GM12801 (cell line): ENCODE data around the gene CYTH3.

Experiments used
- CTCF ChIP-seq: IDR thresholded peaks from one replicate; pipeline ENCODE4 v1.5.1; 2011; ENCODE audit warnings: control low read depth; ENCODE audit not compliant: insufficient read length; ENCODE audit errors: extremely low read depth

The CYTH3 gene

GRCh38 chr7:6272481-6273323 lies at the start of gene CYTH3:
Gene CYTH3, minus strand, starts transcription at chr7:6272624. Its CDS starts 117 bp downstream, at chr7:6272507.
- no peak for TF ChIP-seq CTCF

- TF ChIP-seq CTCF: no peak
Observed at GRCh38 chr7:6320791-6321190, 48.4 kb upstream of the CYTH3 start.

GRCh38 chr7:6317797-6318438 lies 45.5 kb upstream of the CYTH3 start:
- TF ChIP-seq CTCF: no peak

- TF ChIP-seq CTCF: no peak
Observed at GRCh38 chr7:6316226-6316625, 43.8 kb upstream of the CYTH3 start.

GRCh38 chr7:6315746-6316145 lies 43.3 kb upstream of the CYTH3 start:
- no peak for TF ChIP-seq CTCF

GRCh38 chr7:6310271-6310993 lies 38.0 kb upstream of the CYTH3 start:
- no peak for TF ChIP-seq CTCF

- TF ChIP-seq CTCF: no peak
Observed at GRCh38 chr7:6307762-6308161, 35.3 kb upstream of the CYTH3 start.
